RPMI8226 (cell line): ENCODE data around the gene RBM19.
"Not testable (repeated sequence)": the region's sequence is repeated elsewhere in the genome, so short reads cannot be mapped to it uniquely, and the experiment has no call there.

ENCODE experiments used
- DNase-seq: peaks from one replicate; pipeline ENCODE4 v3.0.0-alpha.2; 2015

RBM19 gene, protein sequence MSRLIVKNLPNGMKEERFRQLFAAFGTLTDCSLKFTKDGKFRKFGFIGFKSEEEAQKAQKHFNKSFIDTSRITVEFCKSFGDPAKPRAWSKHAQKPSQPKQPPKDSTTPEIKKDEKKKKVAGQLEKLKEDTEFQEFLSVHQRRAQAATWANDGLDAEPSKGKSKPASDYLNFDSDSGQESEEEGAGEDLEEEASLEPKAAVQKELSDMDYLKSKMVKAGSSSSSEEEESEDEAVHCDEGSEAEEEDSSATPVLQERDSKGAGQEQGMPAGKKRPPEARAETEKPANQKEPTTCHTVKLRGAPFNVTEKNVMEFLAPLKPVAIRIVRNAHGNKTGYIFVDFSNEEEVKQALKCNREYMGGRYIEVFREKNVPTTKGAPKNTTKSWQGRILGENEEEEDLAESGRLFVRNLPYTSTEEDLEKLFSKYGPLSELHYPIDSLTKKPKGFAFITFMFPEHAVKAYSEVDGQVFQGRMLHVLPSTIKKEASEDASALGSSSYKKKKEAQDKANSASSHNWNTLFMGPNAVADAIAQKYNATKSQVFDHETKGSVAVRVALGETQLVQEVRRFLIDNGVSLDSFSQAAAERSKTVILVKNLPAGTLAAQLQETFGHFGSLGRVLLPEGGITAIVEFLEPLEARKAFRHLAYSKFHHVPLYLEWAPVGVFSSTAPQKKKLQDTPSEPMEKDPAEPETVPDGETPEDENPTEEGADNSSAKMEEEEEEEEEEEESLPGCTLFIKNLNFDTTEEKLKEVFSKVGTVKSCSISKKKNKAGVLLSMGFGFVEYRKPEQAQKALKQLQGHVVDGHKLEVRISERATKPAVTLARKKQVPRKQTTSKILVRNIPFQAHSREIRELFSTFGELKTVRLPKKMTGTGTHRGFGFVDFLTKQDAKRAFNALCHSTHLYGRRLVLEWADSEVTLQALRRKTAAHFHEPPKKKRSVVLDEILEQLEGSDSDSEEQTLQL

GRCh38 chr12:113965951-113966797 is at the start of gene RBM19:
Gene RBM19, minus strand, starts transcription at chr12:113966325. Its CDS starts 98 bp downstream, at chr12:113966227.
- peak; percentile 99 for DNase-seq

GRCh38 chr12:114015851-114016250 is 49.7 kb upstream of the RBM19 start:
- DNase-seq, result no peak

GRCh38 chr12:114013575-114014345 is 47.6 kb upstream of the RBM19 start:
- DNase-seq, result peak; percentile 15

GRCh38 chr12:114012744-114013431 is 46.8 kb upstream of the RBM19 start:
- no peak for DNase-seq

DNA sequence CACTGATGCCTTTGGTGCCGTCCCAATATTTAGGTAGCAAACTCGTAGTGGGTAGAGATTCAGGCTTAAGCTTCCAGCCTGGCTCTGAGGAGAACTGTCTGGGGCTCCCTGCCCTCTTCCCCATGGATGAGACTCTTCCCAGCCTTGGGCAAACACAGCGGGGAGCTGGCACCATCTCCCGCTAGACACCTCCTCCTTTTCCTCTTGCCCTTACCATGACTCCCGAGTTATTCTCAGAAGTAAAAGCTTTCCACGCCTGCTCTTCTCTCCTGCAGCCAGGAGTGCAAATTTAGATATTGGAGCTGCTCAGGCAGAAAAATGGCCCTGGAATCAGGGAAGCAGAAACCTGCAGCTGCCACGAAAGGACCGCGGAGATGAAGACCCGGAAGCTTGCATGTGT is 45.6 kb upstream of the RBM19 start:
- DNase-seq, result no peak

GRCh38 chr12:114006482-114007425 is 40.6 kb upstream of the RBM19 start:
- no peak for DNase-seq

- DNase-seq, result no peak
Observed at GRCh38 chr12:114004402-114004801, 38.3 kb upstream of the RBM19 start.

DNA sequence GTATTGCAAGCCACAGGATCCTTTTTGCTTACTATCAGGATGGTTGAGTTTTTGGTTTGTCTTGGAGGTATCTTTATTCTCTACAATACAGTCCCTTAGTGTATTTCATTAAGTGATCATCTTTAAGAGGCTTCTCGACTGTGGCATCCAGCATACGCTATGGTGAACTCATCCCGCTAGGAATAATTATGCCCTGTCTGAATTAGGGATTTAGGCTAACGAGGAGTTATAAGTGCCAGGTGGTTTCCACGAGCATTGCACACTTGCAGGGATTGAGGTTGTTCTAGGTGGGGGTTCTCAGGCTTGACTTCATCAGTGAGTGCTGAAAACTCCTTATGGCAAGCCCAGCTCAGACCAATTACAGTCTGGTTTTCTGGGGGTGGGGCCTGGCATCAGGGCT is 37.2 kb upstream of the RBM19 start:
- no peak for DNase-seq

DNA sequence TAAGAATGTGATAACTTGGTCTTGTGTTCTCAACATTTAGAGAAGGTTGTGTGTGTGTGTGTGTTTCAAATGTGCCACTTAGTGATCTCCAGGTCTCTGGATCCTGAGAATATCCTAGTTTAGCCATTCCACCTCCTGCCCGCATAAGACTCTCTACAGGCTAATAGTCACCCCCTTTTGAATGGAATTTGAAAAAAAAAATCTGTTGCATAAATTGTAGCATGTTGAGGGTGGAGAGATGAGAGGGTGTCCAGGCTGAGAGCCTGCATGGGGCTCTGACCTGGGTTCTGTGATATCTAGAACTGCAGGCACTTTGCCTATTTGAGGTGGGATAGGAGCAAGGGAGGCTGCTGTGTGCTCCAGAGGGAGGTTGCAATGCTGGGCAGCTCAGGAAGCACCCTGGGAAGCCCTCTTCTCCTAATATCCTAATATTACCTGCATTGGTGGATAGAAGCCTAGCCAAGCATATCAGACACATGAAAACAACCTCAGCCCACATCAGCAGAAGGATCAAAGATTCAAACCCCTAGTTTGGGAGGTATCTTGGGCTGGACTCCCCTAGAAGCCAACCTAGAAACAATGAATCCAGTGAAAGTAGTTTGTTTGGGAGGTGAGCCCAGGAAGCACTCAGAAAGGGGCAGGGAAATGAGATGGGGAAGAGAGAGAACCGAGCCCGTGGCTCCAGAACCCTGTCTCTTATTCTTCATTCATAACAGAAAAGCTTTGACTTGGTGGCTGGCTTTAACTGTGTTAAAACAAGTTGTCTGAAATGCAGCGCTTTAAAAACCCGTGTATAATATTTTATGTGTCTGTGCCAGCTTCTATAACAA is 35.6 kb upstream of the RBM19 start:
- no peak for DNase-seq

DNA sequence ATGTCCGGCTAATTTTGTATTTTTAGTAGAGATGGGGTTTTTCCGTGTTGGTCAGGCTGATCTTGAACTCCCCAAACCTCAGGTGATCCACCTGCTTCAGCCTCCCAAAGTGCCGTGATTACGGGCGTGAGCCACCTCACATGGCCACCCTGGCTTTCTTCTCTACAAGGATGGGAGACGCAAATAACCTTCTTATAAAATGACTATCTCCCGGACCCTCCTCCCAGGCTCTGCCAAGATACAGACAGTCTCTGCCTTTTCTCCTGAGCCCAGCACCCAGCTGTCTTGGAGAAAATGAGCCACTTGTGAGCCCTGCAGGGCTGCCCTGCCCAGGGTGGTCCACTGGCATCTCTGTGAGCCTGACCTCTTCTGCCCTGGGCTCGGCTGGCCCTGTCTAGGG is 34.7 kb upstream of the RBM19 start:
- no peak for DNase-seq

DNA sequence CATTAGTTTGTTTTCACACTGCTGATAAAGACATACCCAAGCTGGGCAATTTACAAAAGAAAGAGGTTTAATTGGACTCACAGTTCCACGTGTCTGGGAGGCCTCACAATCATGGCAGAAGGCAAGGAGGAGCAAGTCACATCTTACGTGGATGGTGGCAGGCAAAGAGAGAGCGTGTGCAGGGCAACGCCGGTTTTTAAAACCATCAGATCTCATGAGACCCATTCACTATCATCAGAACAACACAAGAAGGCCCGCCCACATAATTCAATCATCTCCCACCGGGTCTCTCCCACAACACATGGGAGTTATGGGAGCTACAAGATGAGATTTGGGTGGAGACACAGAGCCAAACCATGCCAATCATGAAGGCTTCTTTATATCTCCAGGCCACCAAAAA is 34.1 kb upstream of the RBM19 start:
- not testable (repeated sequence) for DNase-seq

GRCh38 chr12:113997365-113997764 is 31.2 kb upstream of the RBM19 start:
- DNase-seq, result no peak

DNA sequence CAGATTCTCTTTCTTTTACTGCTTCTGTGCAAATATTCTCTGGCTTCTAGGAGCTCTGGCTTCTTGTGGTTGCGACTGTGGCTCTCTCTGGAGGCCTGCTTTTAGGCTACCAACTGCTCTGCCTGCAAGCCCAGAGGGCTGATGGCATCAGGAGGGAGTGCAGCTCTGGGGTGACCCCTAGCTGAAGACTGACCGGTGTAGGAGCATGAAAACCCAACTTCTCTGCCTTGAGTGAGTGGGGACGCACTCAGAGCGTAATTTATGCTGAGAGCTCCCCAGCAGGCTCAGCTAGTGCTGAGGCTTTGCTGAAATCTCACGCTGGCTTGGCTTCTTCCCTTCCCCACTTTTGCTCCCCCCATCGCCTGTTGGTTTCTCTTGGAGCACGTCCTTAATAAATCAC is 29.9 kb upstream of the RBM19 start:
- peak; percentile 14 for DNase-seq

DNA sequence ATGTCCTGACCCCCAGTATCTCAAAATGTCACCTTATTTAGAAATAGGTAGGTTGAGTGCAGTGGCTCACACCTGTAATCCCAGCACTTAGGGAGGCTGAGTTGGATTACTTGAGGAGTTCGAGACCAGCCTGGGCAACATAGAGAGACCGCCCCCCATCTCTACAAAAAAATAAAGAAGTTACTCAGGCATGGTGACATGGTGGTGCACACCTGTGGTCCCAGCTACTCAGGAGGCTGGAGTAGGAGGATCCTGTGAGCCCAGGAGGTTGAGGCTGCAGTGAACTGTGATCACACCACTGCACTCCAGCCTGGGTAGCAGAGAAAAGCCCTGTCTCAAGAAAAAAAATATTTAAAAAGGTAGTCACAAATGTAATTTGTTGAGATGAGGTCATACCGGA is 27.9 kb upstream of the RBM19 start:
- no peak for DNase-seq

GRCh38 chr12:113992751-113993150 is 26.6 kb upstream of the RBM19 start:
- not testable (repeated sequence) for DNase-seq

DNA sequence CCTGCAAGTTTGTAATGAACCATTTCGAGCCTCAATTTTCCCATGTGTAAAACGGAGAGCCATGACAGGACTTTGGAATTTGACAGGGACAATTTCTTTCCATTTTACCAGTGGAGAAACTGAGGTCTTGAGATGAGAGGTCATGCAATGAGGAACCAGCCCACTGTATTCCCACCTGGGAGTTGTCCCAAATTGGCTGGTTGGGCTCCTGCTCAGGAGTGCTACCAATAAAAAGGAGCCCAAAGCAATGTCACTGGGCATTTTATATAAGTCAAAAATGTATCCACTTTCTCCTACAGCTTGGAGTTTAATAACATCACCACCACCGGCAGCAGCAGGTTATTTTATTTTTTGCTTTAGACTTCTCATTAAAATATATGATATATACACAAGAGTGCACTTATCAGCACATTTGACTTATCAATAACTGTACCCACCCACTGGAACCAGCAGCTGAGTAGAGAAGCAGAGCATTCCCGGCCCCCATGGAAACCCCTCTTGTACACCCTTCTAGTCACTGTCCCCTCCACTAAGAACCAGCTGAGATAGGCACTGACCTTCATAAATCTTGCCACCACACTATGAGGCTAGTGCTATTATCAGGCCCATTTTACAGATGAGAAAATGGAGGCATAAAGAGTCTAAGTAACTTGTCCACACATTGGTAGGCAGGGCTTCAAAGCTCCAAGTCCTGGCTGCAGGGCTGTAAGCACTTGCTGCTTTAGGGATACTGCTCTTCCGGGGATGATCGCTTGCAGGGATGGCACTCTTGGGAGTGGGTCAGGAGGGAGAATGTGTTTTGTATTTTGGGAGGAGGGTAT is 25.3 kb upstream of the RBM19 start:
- DNase-seq, result no peak

- no peak for DNase-seq
Observed at GRCh38 chr12:113990250-113991223, 24.4 kb upstream of the RBM19 start.
